ENCODE data around the gene PTPMT1.

The PTPMT1 gene

DNA sequence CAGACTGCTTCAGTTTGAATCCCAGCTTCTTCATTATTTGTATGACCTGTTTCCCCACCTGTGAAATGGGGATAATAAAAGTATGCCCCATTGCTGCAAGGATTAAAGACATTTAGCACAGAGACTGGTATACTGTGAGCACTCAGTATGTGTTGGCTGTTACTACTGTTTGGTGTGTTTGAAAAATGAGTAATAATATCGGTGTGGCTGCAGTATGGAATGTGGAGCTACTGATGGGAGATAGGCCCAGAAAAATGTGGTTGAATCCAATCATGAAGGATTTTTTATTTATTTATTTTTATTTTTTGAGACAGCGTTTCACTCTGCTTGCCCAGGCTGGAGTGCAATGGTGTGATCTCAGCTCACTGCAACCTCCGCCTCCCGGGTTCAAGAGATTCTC is 37.9 kb downstream of the PTPMT1 start:
- Histone ChIP-seq H3K36me3 (no peaks in the 10 kb centered on the region), H3K9me3 (no peaks in the 10 kb centered on the region)
- TF ChIP-seq, protein P1, sequence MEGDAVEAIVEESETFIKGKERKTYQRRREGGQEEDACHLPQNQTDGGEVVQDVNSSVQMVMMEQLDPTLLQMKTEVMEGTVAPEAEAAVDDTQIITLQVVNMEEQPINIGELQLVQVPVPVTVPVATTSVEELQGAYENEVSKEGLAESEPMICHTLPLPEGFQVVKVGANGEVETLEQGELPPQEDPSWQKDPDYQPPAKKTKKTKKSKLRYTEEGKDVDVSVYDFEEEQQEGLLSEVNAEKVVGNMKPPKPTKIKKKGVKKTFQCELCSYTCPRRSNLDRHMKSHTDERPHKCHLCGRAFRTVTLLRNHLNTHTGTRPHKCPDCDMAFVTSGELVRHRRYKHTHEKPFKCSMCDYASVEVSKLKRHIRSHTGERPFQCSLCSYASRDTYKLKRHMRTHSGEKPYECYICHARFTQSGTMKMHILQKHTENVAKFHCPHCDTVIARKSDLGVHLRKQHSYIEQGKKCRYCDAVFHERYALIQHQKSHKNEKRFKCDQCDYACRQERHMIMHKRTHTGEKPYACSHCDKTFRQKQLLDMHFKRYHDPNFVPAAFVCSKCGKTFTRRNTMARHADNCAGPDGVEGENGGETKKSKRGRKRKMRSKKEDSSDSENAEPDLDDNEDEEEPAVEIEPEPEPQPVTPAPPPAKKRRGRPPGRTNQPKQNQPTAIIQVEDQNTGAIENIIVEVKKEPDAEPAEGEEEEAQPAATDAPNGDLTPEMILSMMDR (IDR thresholded peaks at IDR 0.05; ENCODE audit: low read depth, low read length): no peak

DNA sequence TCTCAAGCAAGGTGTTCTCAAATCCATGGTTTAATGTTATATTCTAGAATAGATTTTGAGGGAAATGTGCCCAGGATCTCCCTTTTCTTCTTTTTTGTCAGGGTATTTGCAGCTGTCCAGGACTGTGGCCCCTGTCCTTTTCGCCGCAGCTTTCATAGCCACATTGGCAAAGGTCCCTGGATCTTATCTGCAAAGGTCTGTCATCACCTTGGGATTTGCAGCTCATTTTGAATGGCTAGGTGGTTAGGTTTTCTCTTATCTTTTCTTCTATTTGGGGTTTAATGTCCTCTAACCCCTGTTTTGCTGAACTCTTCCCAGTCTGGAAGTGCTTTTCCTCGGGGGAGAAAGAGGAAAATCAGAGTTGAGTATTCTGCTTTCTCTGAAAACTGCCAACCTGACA is 40.5 kb downstream of the PTPMT1 start:
- Histone ChIP-seq H3K4me1 (peaks cover 7% of the 10 kb centered on the region), H3K9me3 (no peaks in the 10 kb centered on the region), H3K27me3 (no peaks in the 10 kb centered on the region), H3K4me3 (ENCODE audit: low read depth, low read length) (no peak overlapping the region), H3K36me3 (no peaks in the 10 kb centered on the region)
- DNase-seq: no peak
- TF ChIP-seq, protein P1 (IDR thresholded peaks at IDR 0.05; ENCODE audit: low read depth, low read length): no peak

More for the DNA sequence above, 37.9 kb downstream of the PTPMT1 start:
- no peak for DNase-seq
- no peak overlapping the region for H3K4me3 ChIP-seq (ENCODE audit: low read depth, low read length)
- H3K27me3 ChIP-seq: no peaks in the 10 kb centered on the region
- peaks cover 7% of the 10 kb centered on the region for H3K4me1 ChIP-seq

DNA sequence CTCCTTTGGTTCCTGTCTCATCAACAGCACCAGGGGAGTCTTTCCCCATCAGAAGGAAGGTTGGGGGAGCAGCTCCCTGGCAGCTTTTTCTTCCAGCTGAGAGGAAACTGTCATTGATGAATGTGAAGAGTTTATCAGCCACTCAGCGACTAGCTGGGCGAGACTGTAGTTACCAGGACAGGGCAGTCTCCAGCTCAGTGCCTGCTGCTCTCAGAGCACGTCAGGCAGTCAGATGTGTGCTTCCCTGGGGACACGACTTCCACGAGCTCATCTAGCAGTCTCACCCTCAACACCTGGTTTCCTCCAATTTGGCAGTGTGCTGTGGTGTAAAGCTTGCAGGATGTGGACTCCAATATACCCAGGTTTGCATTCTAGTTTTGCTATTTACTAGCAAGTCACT is 41.3 kb downstream of the PTPMT1 start:
- TF ChIP-seq, protein P1 (IDR thresholded peaks at IDR 0.05; ENCODE audit: low read depth, low read length): no peak
- no peaks in the 10 kb centered on the region for H3K27me3 ChIP-seq
- no peak overlapping the region for H3K4me3 ChIP-seq (ENCODE audit: low read depth, low read length)
- H3K4me1 ChIP-seq: peaks cover 7% of the 10 kb centered on the region
- H3K9me3 ChIP-seq: no peaks in the 10 kb centered on the region
- peak; percentile 57 for DNase-seq
- no peaks in the 10 kb centered on the region for H3K36me3 ChIP-seq

DNA sequence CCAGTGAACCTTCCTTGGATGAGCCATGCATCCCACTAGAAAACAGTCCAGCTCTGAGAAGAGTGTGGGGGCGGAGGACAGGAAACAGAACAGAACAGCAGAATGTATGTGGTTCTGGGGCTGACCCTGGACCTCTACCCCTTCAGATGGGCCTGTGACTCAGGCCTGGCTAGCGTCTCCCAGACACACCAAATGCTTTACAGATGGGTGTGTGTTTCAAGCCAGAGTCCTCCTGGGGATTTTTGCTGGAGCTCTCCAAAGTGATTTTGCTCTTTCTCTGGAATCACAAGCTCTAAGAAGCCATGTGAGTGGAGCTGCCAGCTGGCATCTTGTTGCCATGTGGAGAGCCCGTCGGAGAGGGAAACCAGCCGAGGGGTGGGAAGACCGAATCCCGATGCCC is 42.0 kb downstream of the PTPMT1 start:
- DNase-seq: peak; percentile 29

DNA sequence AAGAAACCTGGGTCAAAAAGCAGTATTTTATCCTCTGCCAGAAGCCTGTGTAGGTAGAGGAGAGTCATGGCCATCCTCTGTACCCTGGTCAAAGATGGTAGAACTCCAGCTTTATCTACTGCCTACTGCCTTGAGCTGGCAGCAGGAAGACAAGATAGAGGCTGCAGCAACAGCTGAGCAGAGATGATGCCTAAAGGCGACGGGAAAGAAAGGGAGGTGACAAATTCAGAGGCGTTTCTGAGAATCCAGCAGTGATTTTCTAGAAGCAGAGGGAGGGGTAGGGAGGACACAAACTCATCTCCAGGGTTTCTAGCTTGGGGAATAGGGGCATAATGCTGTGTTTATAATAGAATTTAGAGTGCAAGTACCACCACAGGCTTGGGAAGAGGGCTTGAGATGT is 44.3 kb downstream of the PTPMT1 start:
- Histone ChIP-seq H3K4me3 (ENCODE audit: low read depth, low read length) (no peak overlapping the region), H3K9me3 (no peaks in the 10 kb centered on the region), H3K27me3 (no peaks in the 10 kb centered on the region), H3K4me1 (peaks cover 7% of the 10 kb centered on the region), H3K36me3 (no peaks in the 10 kb centered on the region)
- TF ChIP-seq, protein P1 (IDR thresholded peaks at IDR 0.05; ENCODE audit: low read depth, low read length): no peak
- no peak for DNase-seq

More for the DNA sequence above, 42.0 kb downstream of the PTPMT1 start:
- TF ChIP-seq, protein P1 (IDR thresholded peaks at IDR 0.05; ENCODE audit: low read depth, low read length): no peak
- Histone ChIP-seq H3K27me3 (no peaks in the 10 kb centered on the region), H3K36me3 (no peaks in the 10 kb centered on the region), H3K4me3 (ENCODE audit: low read depth, low read length) (no peak overlapping the region), H3K4me1 (peaks cover 7% of the 10 kb centered on the region), H3K9me3 (no peaks in the 10 kb centered on the region)

DNA sequence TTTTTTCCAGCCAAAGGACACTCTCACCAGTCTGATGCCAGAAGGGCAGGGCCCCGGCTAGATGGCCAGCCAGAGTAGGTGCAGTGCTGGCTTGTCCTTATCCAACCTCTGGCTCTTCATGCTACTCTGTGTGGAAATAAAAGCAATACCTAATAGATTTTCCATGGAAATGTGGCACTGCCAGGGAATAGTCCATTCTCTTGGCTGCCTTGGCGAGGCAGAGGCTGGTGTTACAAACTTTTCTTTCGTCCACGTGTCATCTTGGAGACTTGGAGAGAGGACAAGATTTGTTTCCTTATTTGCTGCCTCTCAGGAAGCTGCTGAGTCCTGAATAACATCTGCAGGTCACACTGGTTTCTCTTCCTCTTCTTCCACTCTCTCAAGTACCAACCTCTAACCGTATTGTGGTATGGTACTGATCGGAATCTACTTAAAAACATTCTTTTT is 46.0 kb downstream of the PTPMT1 start:
- no peak for DNase-seq
- TF ChIP-seq, protein P1 (IDR thresholded peaks at IDR 0.05; ENCODE audit: low read depth, low read length): no peak
- no peaks in the 10 kb centered on the region for H3K36me3 ChIP-seq
- no peak overlapping the region for H3K4me3 ChIP-seq (ENCODE audit: low read depth, low read length)
- H3K9me3 ChIP-seq: no peaks in the 10 kb centered on the region
- no peaks in the 10 kb centered on the region for H3K27me3 ChIP-seq
- peaks cover 2% of the 10 kb centered on the region; the same call in 1 of the 2 replicates for H3K4me1 ChIP-seq
